ENCODE measurements around the gene ACAD11.

DNA sequence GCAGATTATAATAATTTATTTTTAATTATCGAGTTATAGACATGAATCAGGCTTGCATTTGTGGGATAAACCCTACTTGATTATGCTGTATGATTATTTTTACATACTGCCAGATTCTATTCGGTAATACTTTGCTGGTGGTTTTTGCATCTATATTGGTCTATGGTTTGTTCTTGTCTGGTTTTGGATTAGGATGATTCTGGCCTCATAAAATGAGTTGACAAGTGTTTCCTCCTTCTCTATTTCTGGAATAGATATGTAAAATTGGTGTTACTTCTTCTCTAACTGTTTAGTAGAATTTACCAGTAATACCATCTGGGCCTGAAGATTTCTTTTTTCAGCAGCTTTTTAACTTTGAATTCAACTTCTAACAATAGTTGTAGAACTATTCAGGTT is 95.5 kb downstream of the ACAD11 start:
- TF ChIP-seq, protein P1, sequence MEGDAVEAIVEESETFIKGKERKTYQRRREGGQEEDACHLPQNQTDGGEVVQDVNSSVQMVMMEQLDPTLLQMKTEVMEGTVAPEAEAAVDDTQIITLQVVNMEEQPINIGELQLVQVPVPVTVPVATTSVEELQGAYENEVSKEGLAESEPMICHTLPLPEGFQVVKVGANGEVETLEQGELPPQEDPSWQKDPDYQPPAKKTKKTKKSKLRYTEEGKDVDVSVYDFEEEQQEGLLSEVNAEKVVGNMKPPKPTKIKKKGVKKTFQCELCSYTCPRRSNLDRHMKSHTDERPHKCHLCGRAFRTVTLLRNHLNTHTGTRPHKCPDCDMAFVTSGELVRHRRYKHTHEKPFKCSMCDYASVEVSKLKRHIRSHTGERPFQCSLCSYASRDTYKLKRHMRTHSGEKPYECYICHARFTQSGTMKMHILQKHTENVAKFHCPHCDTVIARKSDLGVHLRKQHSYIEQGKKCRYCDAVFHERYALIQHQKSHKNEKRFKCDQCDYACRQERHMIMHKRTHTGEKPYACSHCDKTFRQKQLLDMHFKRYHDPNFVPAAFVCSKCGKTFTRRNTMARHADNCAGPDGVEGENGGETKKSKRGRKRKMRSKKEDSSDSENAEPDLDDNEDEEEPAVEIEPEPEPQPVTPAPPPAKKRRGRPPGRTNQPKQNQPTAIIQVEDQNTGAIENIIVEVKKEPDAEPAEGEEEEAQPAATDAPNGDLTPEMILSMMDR (IDR thresholded peaks at IDR 0.05), result no peak
- no peak for TF ChIP-seq EZH2 (IDR thresholded peaks at IDR 0.05)
